Measurements from ENCODE around the gene PTPRH.

GRCh38 chr19:55157064-55157908 is 52.0 kb downstream of the PTPRH start, which contains the start of gene TNNI3:
- TF ChIP-seq CTCF (IDR thresholded peaks at IDR 0.05), result no peak
- no peak for TF ChIP-seq EZH2 (IDR thresholded peaks at IDR 0.05; ENCODE audit: borderline replicate concordance, insufficient read depth, low read depth, low read length, poor library complexity, severe bottlenecking)

All from B cell (primary cell).